Fibroblast of mammary gland (primary cell): ENCODE results near the gene SLC22A12.

Experiments
- DNase-seq: peaks from one replicate; pipeline ENCODE4 v3.0.0-alpha.2; 2010; ENCODE audit warnings: low read depth
- H3K4me3 ChIP-seq: 2 replicates; pipeline ENCODE4 v1.5.1; 2011; ENCODE audit warnings: low read depth, mild to moderate bottlenecking, low read length, moderate library complexity; ENCODE audit not compliant: control insufficient read depth
- TF ChIP-seq, protein P1 (sequence below): conservative IDR thresholded peaks from 2 replicates; pipeline ENCODE4 v1.5.1; 2011; ENCODE audit warnings: low read depth, low read length, inconsistent platforms; ENCODE audit not compliant: control insufficient read depth, insufficient read depth

The SLC22A12 gene

DNA sequence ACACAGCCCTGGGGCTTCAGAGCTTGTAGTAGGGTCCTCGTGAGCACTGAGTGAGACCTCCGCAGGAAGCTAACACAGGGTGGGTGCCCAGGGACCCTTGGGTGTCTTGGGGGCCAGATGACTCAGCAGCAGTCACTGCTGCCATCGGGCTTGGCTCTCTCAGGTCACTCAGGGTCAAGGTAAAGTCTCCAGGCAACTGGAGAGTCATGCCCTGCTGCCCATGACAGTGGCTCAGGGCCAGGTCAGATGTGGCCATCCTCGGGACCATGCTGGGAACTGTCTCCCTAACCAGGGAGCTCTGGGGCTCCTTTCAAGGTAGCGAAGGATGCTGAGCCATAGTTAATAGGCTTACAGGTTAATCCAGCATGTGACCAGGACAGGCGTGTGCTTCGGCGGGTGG is 44.4 kb upstream of the SLC22A12 start:
- no peak for DNase-seq
- no peak overlapping the region for H3K4me3 ChIP-seq
- TF ChIP-seq, protein P1, sequence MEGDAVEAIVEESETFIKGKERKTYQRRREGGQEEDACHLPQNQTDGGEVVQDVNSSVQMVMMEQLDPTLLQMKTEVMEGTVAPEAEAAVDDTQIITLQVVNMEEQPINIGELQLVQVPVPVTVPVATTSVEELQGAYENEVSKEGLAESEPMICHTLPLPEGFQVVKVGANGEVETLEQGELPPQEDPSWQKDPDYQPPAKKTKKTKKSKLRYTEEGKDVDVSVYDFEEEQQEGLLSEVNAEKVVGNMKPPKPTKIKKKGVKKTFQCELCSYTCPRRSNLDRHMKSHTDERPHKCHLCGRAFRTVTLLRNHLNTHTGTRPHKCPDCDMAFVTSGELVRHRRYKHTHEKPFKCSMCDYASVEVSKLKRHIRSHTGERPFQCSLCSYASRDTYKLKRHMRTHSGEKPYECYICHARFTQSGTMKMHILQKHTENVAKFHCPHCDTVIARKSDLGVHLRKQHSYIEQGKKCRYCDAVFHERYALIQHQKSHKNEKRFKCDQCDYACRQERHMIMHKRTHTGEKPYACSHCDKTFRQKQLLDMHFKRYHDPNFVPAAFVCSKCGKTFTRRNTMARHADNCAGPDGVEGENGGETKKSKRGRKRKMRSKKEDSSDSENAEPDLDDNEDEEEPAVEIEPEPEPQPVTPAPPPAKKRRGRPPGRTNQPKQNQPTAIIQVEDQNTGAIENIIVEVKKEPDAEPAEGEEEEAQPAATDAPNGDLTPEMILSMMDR, result no peak

DNA sequence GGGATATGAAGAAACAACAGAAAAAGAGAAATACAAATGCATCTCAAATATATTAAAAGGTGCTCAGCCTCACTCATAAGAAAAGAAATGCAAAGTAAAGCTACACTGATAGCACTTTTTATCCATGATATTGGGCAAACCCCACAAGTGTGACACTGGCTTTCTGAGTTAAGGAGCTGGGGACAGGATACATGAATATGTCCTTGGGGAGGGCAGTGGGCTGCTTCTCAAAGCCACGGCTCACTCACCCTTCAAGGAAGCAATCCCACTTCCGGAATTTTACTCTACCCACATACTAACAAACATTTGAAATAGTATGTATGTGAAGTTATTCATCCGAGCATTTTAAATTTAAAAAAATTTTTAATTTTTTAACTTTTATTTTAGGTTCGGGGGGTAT is 41.1 kb upstream of the SLC22A12 start:
- TF ChIP-seq, protein P1, result no peak
- H3K4me3 ChIP-seq, result no peak overlapping the region
- no peak for DNase-seq

DNA sequence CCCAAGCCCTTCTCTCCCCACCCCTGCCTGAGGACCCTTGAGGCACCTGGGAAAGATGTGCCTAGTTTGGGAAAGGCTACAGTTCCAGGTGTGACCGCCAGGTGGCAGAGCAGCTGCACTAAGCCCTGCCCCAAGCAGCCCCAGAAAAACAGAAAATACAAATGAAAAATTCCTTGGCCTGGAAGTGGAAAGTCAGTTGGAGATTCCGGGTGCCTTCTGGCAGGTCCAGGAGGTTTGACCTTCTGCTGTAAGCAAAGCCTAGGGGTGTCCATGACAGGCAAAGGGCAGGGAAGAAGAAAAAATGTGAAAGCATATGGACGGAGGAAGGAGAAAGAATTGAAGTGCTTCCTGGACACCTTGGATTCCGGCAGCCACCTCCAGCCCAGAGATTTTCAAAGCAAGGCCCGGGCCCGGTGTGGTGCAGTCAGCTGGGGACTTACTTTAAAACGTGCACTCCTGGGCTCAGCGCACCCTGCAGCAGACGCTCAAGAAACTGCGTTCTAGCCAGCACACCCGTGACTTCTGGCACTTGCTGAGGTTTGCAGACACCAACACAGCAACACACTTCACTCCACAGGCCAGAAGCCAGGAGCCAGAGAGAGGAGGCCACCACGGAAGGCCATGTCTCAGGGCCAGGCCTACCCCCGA is 37.3 kb upstream of the SLC22A12 start:
- TF ChIP-seq, protein P1, result peak; percentile 97
- peak; percentile 61 for DNase-seq

DNA sequence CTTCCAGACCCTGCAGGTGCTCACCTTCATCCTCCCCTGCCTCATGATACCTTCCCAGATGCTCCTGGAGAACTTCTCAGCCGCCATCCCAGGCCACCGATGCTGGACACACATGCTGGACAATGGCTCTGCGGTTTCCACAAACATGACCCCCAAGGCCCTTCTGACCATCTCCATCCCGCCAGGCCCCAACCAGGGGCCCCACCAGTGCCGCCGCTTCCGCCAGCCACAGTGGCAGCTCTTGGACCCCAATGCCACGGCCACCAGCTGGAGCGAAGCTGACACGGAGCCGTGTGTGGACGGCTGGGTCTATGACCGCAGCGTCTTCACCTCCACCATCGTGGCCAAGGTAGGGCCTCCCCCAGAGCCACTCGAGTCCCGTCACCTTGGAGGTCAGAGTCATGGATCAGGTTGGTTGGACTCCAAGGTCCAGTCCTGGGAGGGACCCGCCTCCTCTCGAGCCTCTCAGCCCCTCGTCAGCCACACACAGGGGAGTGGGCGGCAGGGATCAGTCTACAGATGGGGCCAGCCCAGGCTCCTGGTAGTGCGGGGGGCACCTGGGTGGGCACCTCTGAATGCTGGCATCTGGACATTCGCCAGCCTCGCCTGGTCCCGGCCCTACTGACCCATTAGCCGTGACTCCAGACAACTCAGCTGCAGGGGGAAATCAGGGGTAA is 34.8 kb upstream of the SLC22A12 start:
- TF ChIP-seq, protein P1, result no peak
- no peak overlapping the region for H3K4me3 ChIP-seq
- no peak for DNase-seq

More for the DNA sequence above, 37.3 kb upstream of the SLC22A12 start:
- no peak overlapping the region for H3K4me3 ChIP-seq

DNA sequence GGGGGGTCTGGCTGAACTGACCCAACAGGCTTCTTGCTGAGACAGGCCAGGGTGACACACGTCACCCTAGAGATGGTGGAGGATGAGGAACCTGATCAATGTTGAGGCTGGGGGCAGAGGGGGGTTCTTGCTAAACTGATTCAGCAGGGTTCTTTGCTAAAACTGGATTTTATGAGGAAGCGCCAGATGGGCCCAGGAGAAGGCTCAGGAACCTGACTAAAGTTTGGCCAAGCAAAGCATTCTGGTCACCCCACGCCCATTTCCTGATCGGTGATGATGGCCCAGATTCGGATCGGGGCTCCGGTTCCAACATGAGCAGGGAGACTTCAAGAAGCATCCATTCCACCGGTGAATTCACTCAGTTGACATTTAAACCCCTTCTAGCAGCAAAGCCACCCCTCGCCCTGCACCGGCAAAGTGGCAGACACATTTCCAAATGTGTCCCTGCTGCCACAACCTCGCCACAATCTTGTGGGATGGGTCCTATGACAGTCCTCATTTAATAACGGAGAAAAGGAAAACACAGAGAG is 34.2 kb upstream of the SLC22A12 start:
- TF ChIP-seq, protein P1, result no peak
- no peak overlapping the region for H3K4me3 ChIP-seq
- no peak for DNase-seq

DNA sequence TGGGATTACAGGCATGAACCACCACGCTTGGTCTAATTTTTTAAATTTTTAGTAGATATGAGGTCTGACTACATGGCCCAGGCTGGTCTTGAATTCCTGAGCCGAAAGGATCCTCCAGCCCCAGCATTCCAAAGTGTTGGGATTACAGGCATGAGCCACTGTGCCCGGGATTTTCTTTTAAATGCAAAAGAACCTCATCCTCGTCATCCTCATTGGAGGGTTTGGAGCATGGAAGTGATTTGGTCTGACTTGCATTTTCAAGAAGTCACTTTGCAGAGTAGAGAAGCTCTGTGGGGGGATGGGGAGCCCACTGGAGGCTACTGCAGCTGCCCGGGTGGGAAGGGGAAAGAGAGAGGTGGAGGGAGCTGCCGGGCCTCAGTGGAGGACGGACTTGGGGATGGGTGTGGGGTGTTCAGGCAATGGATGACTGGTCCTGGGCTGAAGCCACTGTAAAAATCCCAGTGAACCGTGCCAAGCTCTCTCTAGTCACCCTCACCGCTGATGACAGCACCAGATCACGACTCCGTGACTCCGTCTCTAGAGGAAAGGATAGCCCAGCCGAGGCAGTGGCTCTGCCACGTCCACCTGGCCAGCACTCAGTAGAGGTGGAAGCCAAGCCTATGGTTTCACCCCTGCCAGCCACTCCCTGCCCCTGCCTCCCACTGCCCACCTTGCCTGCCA is 32.8 kb upstream of the SLC22A12 start:
- H3K4me3 ChIP-seq, result no peak overlapping the region
- TF ChIP-seq, protein P1, result no peak
- DNase-seq, result no peak
